Adipocyte (in vitro differentiated cells): ENCODE measurements around the gene MAGI1.
"Not testable (repeated sequence)": the region's sequence is repeated elsewhere in the genome, so short reads cannot be mapped to it uniquely, and the experiment has no call there.

Experiments used
- DNase-seq: peaks from one replicate; pipeline ENCODE4 v3.0.0-alpha.2; 2015; ENCODE audit warnings: low read depth
- H3K27me3 ChIP-seq: replicated peaks from 2 replicates; pipeline ENCODE4 v1.7.0; 2013; ENCODE audit warnings: mild to moderate bottlenecking, low read length, moderate library complexity; ENCODE audit not compliant: control insufficient read depth, insufficient read depth
- H3K36me3 ChIP-seq: 2 replicates; pipeline ENCODE4 v1.7.0; 2013; ENCODE audit warnings: low read length, mild to moderate bottlenecking, moderate library complexity; ENCODE audit not compliant: control insufficient read depth, insufficient read depth, severe bottlenecking
- H3K4me1 ChIP-seq: 2 replicates; pipeline ENCODE4 v1.7.0; 2013; ENCODE audit warnings: mild to moderate bottlenecking, low read length, moderate library complexity; ENCODE audit not compliant: control insufficient read depth, insufficient read depth
- H3K4me3 ChIP-seq: 2 replicates; pipeline ENCODE4 v1.7.0; 2013; ENCODE audit warnings: mild to moderate bottlenecking, low read length, moderate library complexity
- H3K9ac ChIP-seq: 2 replicates; pipeline ENCODE4 v1.7.0; 2013; ENCODE audit warnings: mild to moderate bottlenecking, low read length, moderate library complexity
- H3K9me3 ChIP-seq: 2 replicates; pipeline ENCODE4 v1.7.0; 2013; ENCODE audit warnings: mild to moderate bottlenecking, low read length, moderate library complexity; ENCODE audit not compliant: control insufficient read depth

Gene MAGI1

DNA sequence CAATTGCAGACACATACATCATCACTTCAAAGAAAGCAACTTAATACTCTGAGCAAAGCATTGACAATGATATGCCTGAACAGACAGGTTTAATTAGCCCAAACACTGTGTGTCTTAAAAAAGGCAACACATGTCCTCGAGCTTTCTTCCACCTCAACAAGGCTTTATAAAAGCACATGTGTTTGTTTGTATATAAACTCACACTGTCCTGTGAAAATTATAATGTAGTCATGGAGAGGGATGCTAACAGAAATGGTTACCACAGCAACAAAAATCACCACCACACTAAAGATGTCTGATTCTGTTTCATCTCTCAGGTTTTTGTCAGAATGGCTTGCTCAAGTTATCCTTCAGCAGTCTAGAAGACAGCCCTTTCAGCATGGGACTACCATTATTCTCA is 314.7 kb downstream of the MAGI1 start:
- no peak overlapping the region for H3K9ac ChIP-seq
- H3K36me3 ChIP-seq, result no peaks in the 10 kb centered on the region
- H3K27me3 ChIP-seq, result no peaks in the 10 kb centered on the region
- no peaks in the 10 kb centered on the region for H3K9me3 ChIP-seq
- DNase-seq, result no peak
- H3K4me3 ChIP-seq, result no peak overlapping the region
- H3K4me1 ChIP-seq, result peaks cover 19% of the 10 kb centered on the region

DNA sequence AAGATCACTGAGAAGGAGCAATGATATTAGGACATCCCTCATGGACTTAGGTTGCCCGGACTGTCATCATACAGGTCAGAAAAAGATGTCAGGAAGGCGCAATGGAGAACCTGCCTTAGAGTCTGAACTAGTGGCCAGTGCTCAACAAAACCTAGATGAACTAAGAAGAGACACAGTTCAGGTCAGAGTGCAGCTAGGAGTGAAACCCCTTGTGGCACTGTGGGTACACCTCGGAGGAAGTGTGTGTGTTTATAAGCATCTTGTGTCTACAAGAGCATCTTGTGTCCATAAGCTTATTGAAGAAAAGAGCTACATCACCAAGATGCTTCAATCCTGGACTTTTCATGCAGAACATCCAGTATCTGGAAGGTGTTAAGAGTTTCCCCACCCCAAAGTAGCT is 315.7 kb downstream of the MAGI1 start:
- Histone ChIP-seq H3K4me3 (no peak overlapping the region), H3K36me3 (no peaks in the 10 kb centered on the region)
- no peak for DNase-seq

DNA sequence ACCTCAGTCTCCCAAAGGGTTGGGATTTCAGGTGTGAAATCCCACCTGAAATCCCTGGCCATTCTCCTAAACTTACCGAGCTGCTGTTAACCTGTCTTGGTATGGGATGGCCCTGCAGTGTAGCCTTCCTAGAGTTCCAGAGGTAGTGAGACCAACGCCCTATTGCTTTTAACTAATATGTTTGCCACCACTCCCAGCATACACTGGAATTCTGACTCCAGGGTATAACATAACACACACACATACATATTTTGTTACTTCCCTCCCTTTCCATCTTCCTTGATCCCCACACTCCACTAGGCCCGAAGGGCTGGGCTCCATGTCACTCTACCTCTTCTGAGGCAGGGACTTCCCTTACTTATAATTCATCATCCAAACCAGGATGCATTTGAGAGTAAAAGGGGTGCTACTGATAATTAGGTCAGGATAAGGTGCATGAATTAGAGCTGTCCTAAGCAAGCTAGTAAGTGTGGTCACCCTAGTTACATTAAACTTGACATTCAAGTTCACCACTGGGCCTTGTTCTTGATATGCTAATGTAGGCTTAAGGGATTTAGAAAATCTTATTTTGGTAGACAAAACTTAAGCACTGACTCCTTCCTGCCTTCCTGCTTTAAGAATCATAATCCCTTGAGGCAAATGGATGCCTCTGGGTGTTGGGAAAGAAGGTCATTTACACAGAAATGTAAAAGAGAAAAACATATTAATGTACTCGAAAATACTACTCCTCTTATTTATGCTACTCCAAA is 317.6 kb downstream of the MAGI1 start:
- DNase-seq, result no peak
- Histone ChIP-seq H3K36me3 (no peaks in the 10 kb centered on the region), H3K4me1 (peaks cover 12% of the 10 kb centered on the region), H3K9ac (no peak overlapping the region), H3K9me3 (no peaks in the 10 kb centered on the region), H3K27me3 (no peaks in the 10 kb centered on the region), H3K4me3 (no peak overlapping the region)

More for the DNA sequence above, 315.7 kb downstream of the MAGI1 start:
- H3K27me3 ChIP-seq, result no peaks in the 10 kb centered on the region
- no peaks in the 10 kb centered on the region for H3K9me3 ChIP-seq
- H3K4me1 ChIP-seq, result peaks cover 12% of the 10 kb centered on the region
- no peak overlapping the region for H3K9ac ChIP-seq

GRCh38 chr3:65719639-65720038 is 319.1 kb downstream of the MAGI1 start:
- H3K4me3 ChIP-seq, H3K9me3 ChIP-seq, H3K27me3 ChIP-seq, H3K36me3 ChIP-seq, H3K9ac ChIP-seq, DNase-seq: not testable (repeated sequence)
- peaks cover 12% of the 10 kb centered on the region for H3K4me1 ChIP-seq

GRCh38 chr3:65717676-65718346 is 320.9 kb downstream of the MAGI1 start:
- Histone ChIP-seq H3K9ac (no peak overlapping the region), H3K9me3 (no peaks in the 10 kb centered on the region), H3K4me3 (no peak overlapping the region), H3K4me1 (peaks cover 12% of the 10 kb centered on the region), H3K36me3 (no peaks in the 10 kb centered on the region), H3K27me3 (no peaks in the 10 kb centered on the region)
- DNase-seq, result no peak

GRCh38 chr3:65716071-65716751 is 322.5 kb downstream of the MAGI1 start:
- H3K27me3 ChIP-seq, result no peaks in the 10 kb centered on the region
- DNase-seq, result no peak
- no peaks in the 10 kb centered on the region for H3K36me3 ChIP-seq
- no peaks in the 10 kb centered on the region for H3K9me3 ChIP-seq
- H3K9ac ChIP-seq, result no peak overlapping the region
- no peak overlapping the region for H3K4me3 ChIP-seq
- peaks cover 4% of the 10 kb centered on the region for H3K4me1 ChIP-seq

GRCh38 chr3:65714134-65714533 is 324.6 kb downstream of the MAGI1 start:
- Histone ChIP-seq H3K27me3 (no peaks in the 10 kb centered on the region), H3K36me3 (no peaks in the 10 kb centered on the region), H3K9me3 (no peaks in the 10 kb centered on the region)

DNA sequence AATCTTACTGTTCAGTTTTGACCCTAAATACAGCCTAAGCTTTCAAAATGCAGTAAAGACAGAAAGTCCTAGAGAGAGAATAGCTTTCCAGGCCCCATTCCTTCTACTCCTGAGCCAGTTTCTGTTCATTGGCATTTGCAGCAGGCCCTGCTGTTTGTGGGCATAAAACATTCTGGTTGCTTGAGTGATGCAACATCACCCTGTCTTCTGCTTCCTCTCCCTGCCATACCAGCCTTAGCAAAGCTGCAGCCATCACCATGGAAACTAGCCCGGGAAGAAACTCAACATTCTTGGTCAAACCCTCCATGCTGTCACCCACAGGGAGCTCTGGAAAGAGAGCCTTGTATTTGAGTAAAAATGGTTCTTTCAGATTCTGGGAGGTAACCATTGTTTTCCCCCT is 325.7 kb downstream of the MAGI1 start:
- no peak overlapping the region for H3K4me3 ChIP-seq
- no peaks in the 10 kb centered on the region for H3K27me3 ChIP-seq
- H3K36me3 ChIP-seq, result no peaks in the 10 kb centered on the region
- DNase-seq, result peak; percentile 84
- H3K4me1 ChIP-seq, result no peaks in the 10 kb centered on the region
- H3K9ac ChIP-seq, result no peak overlapping the region
- H3K9me3 ChIP-seq, result no peaks in the 10 kb centered on the region

More at GRCh38 chr3:65714134-65714533, 324.6 kb downstream of the MAGI1 start:
- DNase-seq, result peak; percentile 31
- Histone ChIP-seq H3K4me3 (no peak overlapping the region), H3K9ac (no peak overlapping the region), H3K4me1 (no peaks in the 10 kb centered on the region)

DNA sequence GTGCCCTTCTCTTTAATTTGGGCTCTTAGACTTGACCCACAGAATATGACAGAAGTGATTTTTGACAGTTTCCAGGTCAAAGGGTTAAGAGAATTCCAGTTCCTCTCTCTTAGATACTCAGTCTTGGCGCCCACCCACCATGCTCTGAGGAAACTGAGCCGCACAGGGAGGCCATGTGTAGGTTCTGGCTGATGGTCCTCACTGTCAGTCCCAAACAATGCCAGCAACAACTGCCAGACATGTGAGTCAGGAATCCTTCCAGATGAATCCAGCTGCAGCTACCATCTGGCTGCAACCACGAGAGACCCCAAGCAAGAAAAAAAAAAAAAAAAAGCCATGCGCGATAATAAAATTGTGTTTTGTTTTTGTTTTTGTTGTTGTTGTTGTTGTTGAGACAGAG is 326.6 kb downstream of the MAGI1 start:
- Histone ChIP-seq H3K9ac (no peak overlapping the region), H3K36me3 (no peaks in the 10 kb centered on the region), H3K4me3 (no peak overlapping the region), H3K27me3 (no peaks in the 10 kb centered on the region), H3K9me3 (no peaks in the 10 kb centered on the region), H3K4me1 (no peaks in the 10 kb centered on the region)
- DNase-seq, result no peak

- H3K27me3 ChIP-seq, result no peaks in the 10 kb centered on the region
- H3K9me3 ChIP-seq, result no peaks in the 10 kb centered on the region
- H3K9ac ChIP-seq, result no peak overlapping the region
- H3K4me3 ChIP-seq, result no peak overlapping the region
- no peaks in the 10 kb centered on the region for H3K36me3 ChIP-seq
- no peaks in the 10 kb centered on the region for H3K4me1 ChIP-seq
- DNase-seq, result no peak
Measured at GRCh38 chr3:65706776-65707568, 331.7 kb downstream of the MAGI1 start.

- Histone ChIP-seq H3K27me3 (no peaks in the 10 kb centered on the region), H3K9ac (no peak overlapping the region), H3K36me3 (no peaks in the 10 kb centered on the region), H3K4me3 (no peak overlapping the region), H3K4me1 (no peaks in the 10 kb centered on the region), H3K9me3 (no peaks in the 10 kb centered on the region)
- no peak for DNase-seq
Measured at GRCh38 chr3:65706301-65706700, 332.4 kb downstream of the MAGI1 start.
